Neural cell (in vitro differentiated cells): ENCODE results near the gene HAND2. TPM values are rescaled to one million over a fixed set of nuclear protein-coding genes. Genes with fewer than 3 reads are reported as not detected.

ENCODE experiments used
- H2AFZ ChIP-seq: fragments of 200-600, 300-800 bp; sonication (generic), shearing (Covaris generic); 2 replicates; pipeline ENCODE4 v1.6.0; 2014; ENCODE audit warnings: low read depth, mild to moderate bottlenecking, antibody characterized with exemption, low read length, moderate library complexity
- H3F3A ChIP-seq: fragments of 200-600 bp; shearing (Covaris generic); 2 replicates; pipeline ENCODE4 v1.6.1; 2016; ENCODE audit warnings: mild to moderate bottlenecking, moderate library complexity, mixed read lengths, antibody characterized with exemption, low read length; ENCODE audit not compliant: insufficient read depth, poor library complexity, severe bottlenecking
- H3K27ac ChIP-seq: fragments of 200-600, 300-800 bp; sonication (generic), shearing (Covaris generic); 2 replicates; pipeline ENCODE4 v1.5.1; 2014; ENCODE audit warnings: mild to moderate bottlenecking, low read length, moderate library complexity
- H3K27me3 ChIP-seq: fragments of 300-800, 200-600 bp; sonication (generic), shearing (Covaris generic); 2 replicates; pipeline ENCODE4 v1.6.0; 2014; ENCODE audit warnings: mild to moderate bottlenecking, low read depth, low read length, moderate library complexity; ENCODE audit not compliant: insufficient read depth
- H3K36me3 ChIP-seq: fragments of 300-800, 200-600 bp; sonication (generic), shearing (Covaris generic); 2 replicates; pipeline ENCODE4 v1.5.1; 2014; ENCODE audit warnings: mild to moderate bottlenecking, antibody characterized with exemption, low read length, moderate library complexity; ENCODE audit not compliant: insufficient read depth
- H3K4me2 ChIP-seq: fragments of 300-800, 200-600 bp; sonication (generic), shearing (Covaris generic); 2 replicates; pipeline ENCODE4 v1.6.0; 2014; ENCODE audit warnings: mild to moderate bottlenecking, low read length
- H3K4me3 ChIP-seq: fragments of 300-800, 200-600 bp; sonication (generic), shearing (Covaris generic); 2 replicates; pipeline ENCODE4 v1.5.1; 2014; ENCODE audit warnings: mild to moderate bottlenecking, low read length, moderate library complexity
- H3K79me2 ChIP-seq: fragments of 200-600 bp; shearing (Covaris generic); replicated peaks from 2 replicates; pipeline ENCODE4 v1.6.0; 2014; ENCODE audit warnings: mild to moderate bottlenecking, low read length, moderate library complexity; ENCODE audit not compliant: insufficient read depth
- H3K9ac ChIP-seq: fragments of 300-800, 200-600 bp; sonication (generic), shearing (Covaris generic); 2 replicates; pipeline ENCODE4 v1.6.1; 2016; ENCODE audit warnings: mild to moderate bottlenecking, low read length, mixed read lengths
- H3K9me2 ChIP-seq: fragments of 200-600 bp; shearing (Covaris generic); 2 replicates; pipeline ENCODE4 v1.6.1; 2016; ENCODE audit warnings: mild to moderate bottlenecking, low read length, mixed read lengths; ENCODE audit not compliant: insufficient read depth
- H3K9me3 ChIP-seq: fragments of 200-600, 300-800 bp; sonication (generic), shearing (Covaris generic); 2 replicates; pipeline ENCODE4 v1.6.1; 2016; ENCODE audit warnings: mild to moderate bottlenecking, mixed run types, low read length, moderate library complexity, mixed read lengths
- H4K20me1 ChIP-seq: fragments of 200-600 bp; shearing (Covaris generic); 2 replicates; pipeline ENCODE4 v1.6.1; 2016; ENCODE audit warnings: mild to moderate bottlenecking, mixed run types; ENCODE audit not compliant: insufficient read depth
- CTCF ChIP-seq: fragments of 450-650 bp; IDR thresholded peaks from 2 replicates; pipeline ENCODE4 v1.5.1; 2014; ENCODE audit warnings: antibody characterized with exemption, mild to moderate bottlenecking, moderate library complexity; ENCODE audit not compliant: poor library complexity, severe bottlenecking
- EP300 ChIP-seq: fragments of 450-650 bp; conservative IDR thresholded peaks from 2 replicates; pipeline ENCODE4 v1.6.1; 2014; ENCODE audit warnings: antibody characterized with exemption, mild to moderate bottlenecking, moderate library complexity; ENCODE audit not compliant: poor library complexity, severe bottlenecking
- EZH2 ChIP-seq: fragments of 200-600, 300-800 bp; shearing (Covaris generic), sonication (generic); IDR thresholded peaks from 2 replicates; pipeline ENCODE4 v1.6.1; 2014; ENCODE audit warnings: antibody characterized with exemption, low read length, borderline replicate concordance, mild to moderate bottlenecking; ENCODE audit not compliant: insufficient read depth, poor library complexity, severe bottlenecking
- MXI1 ChIP-seq: fragments of 450-650 bp; conservative IDR thresholded peaks from 2 replicates; pipeline ENCODE4 v1.6.1; 2014; ENCODE audit warnings: antibody characterized with exemption, mild to moderate bottlenecking; ENCODE audit not compliant: poor library complexity, severe bottlenecking
- POLR2AphosphoS5 ChIP-seq: IDR thresholded peaks from 2 replicates; pipeline ENCODE4 v1.6.1; 2012
- RAD21 ChIP-seq: fragments of 450-650 bp; conservative IDR thresholded peaks from 2 replicates; pipeline ENCODE4 v1.6.1; 2014; ENCODE audit warnings: antibody characterized with exemption, mild to moderate bottlenecking, moderate library complexity
- REST ChIP-seq: IDR thresholded peaks from 2 replicates; pipeline ENCODE4 v1.6.1; 2012; ENCODE audit warnings: borderline replicate concordance
- SMC3 ChIP-seq: fragments of 450-650 bp; conservative IDR thresholded peaks from 2 replicates; pipeline ENCODE4 v1.6.1; 2014; ENCODE audit warnings: antibody characterized with exemption, mild to moderate bottlenecking, moderate library complexity; ENCODE audit not compliant: poor library complexity
- TAF1 ChIP-seq: IDR thresholded peaks from 2 replicates; pipeline ENCODE4 v1.6.1; 2012; ENCODE audit warnings: low read depth
- polyA plus RNA-seq: library from polyadenylated mRNA; depleted of rRNA; stranded (reverse); fragments of >200 nt; gene quantifications from 2 replicates; pipeline ENCODE4 v1.2.3, GENCODE V29; 2014

HAND2 gene
- polyA plus RNA-seq, 1 donor from 2014 or later = not detected

DNA sequence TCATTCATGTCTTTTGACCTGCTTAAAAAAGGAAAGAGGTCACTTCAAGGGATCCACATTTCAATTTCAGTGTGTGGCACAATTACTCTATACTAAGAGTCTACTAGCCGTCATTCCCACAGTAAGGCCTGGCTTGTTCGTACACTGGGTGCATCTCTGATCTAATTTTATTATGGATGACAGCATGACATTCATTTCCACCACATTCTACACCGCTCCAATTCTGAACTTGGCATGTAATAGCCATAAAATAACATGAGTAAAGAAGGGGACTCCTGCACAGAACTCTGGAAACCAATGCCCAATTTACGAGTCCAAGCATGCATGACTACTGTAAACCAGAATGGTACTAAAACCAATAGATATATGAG lies 51.1 kb downstream of the HAND2 start:
- H3K9me3 ChIP-seq = no peaks in the 10 kb centered on the region
- H3K9me2 ChIP-seq = no peaks in the 10 kb centered on the region
- TF ChIP-seq REST = no peak
- TF ChIP-seq RAD21 = no peak
- TF ChIP-seq MXI1 = no peak
- TF ChIP-seq EZH2 = no peak
- TF ChIP-seq POLR2AphosphoS5 = no peak
- no peak for TF ChIP-seq TAF1
- no peak for TF ChIP-seq EP300
- TF ChIP-seq CTCF = no peak
- no peak for TF ChIP-seq SMC3
- no peak overlapping the region for H3K9ac ChIP-seq
- H3K27ac ChIP-seq = no peak overlapping the region
- H4K20me1 ChIP-seq = no peaks in the 10 kb centered on the region
- no peak overlapping the region for H2AFZ ChIP-seq
- no peaks in the 10 kb centered on the region for H3K79me2 ChIP-seq
- no peak overlapping the region for H3K4me3 ChIP-seq
- no peaks in the 10 kb centered on the region for H3F3A ChIP-seq
- H3K36me3 ChIP-seq = no peaks in the 10 kb centered on the region
- no peaks in the 10 kb centered on the region for H3K27me3 ChIP-seq
- H3K4me2 ChIP-seq = no peak overlapping the region

DNA sequence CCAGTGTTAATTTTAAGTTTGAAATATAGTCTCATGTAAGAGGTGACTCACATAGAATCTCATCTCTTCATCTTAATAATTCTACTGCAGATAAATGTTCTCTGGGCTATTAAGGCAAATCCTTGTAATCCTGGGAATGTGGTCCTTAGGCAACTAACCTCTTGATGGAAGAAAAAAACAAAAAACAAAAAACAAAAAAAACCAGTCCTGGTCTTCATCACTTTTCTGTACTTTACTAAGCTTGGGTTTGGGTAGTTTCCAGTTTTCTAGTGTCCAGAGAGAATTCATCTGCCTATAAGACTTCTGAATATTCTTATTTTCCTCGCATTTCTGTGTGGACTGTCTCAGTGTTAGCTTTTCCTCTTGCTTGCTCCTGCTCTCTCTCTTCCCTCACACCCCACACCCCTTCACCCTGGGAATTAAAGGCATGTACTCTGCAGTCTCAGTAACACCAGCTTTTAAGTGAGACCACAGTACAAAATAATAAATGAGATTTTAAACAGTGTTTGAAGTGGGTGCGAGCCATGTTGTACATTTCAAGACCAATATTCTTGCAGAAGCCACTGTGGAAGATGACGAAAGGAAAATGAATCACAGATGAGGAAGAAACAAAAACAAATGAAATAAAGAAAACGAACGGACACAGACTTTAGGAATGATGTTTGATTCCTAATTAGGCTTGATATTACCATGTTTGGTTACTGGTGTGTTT lies 51.7 kb downstream of the HAND2 start:
- Histone ChIP-seq H3K9ac (no peak overlapping the region), H4K20me1 (no peaks in the 10 kb centered on the region), H3K27me3 (no peaks in the 10 kb centered on the region), H3K4me3 (no peak overlapping the region), H3K9me2 (no peaks in the 10 kb centered on the region), H2AFZ (no peak overlapping the region), H3K79me2 (no peaks in the 10 kb centered on the region), H3K27ac (no peak overlapping the region), H3F3A (no peaks in the 10 kb centered on the region), H3K36me3 (no peaks in the 10 kb centered on the region), H3K4me2 (no peak overlapping the region), H3K9me3 (no peaks in the 10 kb centered on the region)
- no peak for TF ChIP-seq SMC3
- no peak for TF ChIP-seq MXI1
- no peak for TF ChIP-seq CTCF
- no peak for TF ChIP-seq REST
- TF ChIP-seq POLR2AphosphoS5 = no peak
- TF ChIP-seq EP300 = no peak
- no peak for TF ChIP-seq EZH2
- TF ChIP-seq RAD21 = no peak
- TF ChIP-seq TAF1 = no peak
